Uterus (tissue), 4 donors: Measurements from ENCODE around the gene MRPL55. TPM values are rescaled to one million over a fixed set of nuclear protein-coding genes. Genes with fewer than 3 reads are reported as not detected.

Source experiments
- DNase-seq, 2 donors: peaks; one replicate each; pipeline ENCODE4 v3.0.0-alpha.2; 2019 to 2020
- H3K27ac ChIP-seq, 2 donors: fragments of 200-600 bp; sonication (generic); 1 replicate in 1 of 2; 2 replicates in 1 of 2; pipeline ENCODE4 v1.5.1; 2016 to 2018
- H3K27me3 ChIP-seq, 2 donors: fragments of 200-600 bp; sonication (generic); one replicate each; pipeline ENCODE4 v1.5.1; 2018 to 2019; ENCODE audit warnings: control low read depth in 1 of 2
- H3K36me3 ChIP-seq, 2 donors: fragments of 200-600 bp; sonication (generic); one replicate each; pipeline ENCODE4 v1.5.1; 2019; ENCODE audit warnings: control low read depth in 1 of 2
- H3K4me1 ChIP-seq, 2 donors: fragments of 200-600 bp; sonication (generic); one replicate each; pipeline ENCODE4 v1.5.1; 2018 to 2019; ENCODE audit warnings: control low read depth in 1 of 2
- H3K4me3 ChIP-seq, 2 donors: fragments of 200-600 bp; sonication (generic); 1 replicate in 1 of 2; 2 replicates in 1 of 2; pipeline ENCODE4 v1.5.1; 2018 to 2019; ENCODE audit warnings: mild to moderate bottlenecking in 1 of 2
- H3K9me3 ChIP-seq, 2 donors: fragments of 200-600 bp; sonication (generic); one replicate each; pipeline ENCODE4 v1.5.1; 2019; ENCODE audit warnings: control low read depth in 1 of 2
- CTCF ChIP-seq, 4 experiments: fragments of 200-600 bp in 2 of 4; fragments of 450-650 bp in 2 of 4; sonication (generic) in 2 of 4; IDR thresholded peaks; one replicate each; pipeline ENCODE4 v1.5.1; 2016 to 2019; ENCODE audit warnings: antibody characterized with exemption in 4 of 4, mild to moderate bottlenecking in 2 of 4, moderate library complexity in 1 of 4
- POLR2A ChIP-seq, 2 donors: fragments of 450-650 bp; IDR thresholded peaks; one replicate each; pipeline ENCODE4 v1.6.1; 2016; ENCODE audit warnings: antibody characterized with exemption in 2 of 2, mild to moderate bottlenecking in 1 of 2, moderate library complexity in 1 of 2
- intact Hi-C: fragments of 100-400 bp; cut with DNase I; formaldehyde crosslinking; loops from one replicate; pipeline ENCODE4 v1.15.1; 2023; ENCODE audit warnings: low total_unique reads
- total RNA-seq, 4 donors: library from RNA; depleted of rRNA in 3 of 4; stranded (reverse); fragments of >200 nt in 3 of 4; gene quantifications; one replicate each; pipeline versions ENCODE4 v1.1.0 to v1.2.4, GENCODE V29; 2014 to 2023
- donor health status: DM: yes; HTN: yes; CAD: no.

The MRPL55 gene
- total RNA-seq, 4 donors from 2014 or later = 19.4 to 43.4 (median 33.6) TPM

GRCh38 chr1:228152918-228153258, 43.8 kb upstream of the MRPL55 start:
- Histone ChIP-seq H3K9me3 (no peaks in the 10 kb centered on the region), H3K4me1 (peaks cover 16 to 36% of the 10 kb centered on the region in 2 donors), H3K27me3 (no peaks in the 10 kb centered on the region), H3K4me3 (no peak overlapping the region), H3K27ac (peak overlapping the region in 1 of 2 donors; percentile 91), H3K36me3 (no peaks in the 10 kb centered on the region)
- intact Hi-C loops = no loop called here
- no peak for TF ChIP-seq POLR2A (IDR thresholded peaks at IDR 0.05)
- TF ChIP-seq CTCF (IDR thresholded peaks at IDR 0.05) = no peak
- peak; percentile 12 to 14 for DNase-seq

- no peaks in the 10 kb centered on the region for H3K27me3 ChIP-seq
- H3K27ac ChIP-seq = peak overlapping the region; percentile 88 to 91
- H3K4me3 ChIP-seq = no peak overlapping the region
- no peaks in the 10 kb centered on the region for H3K9me3 ChIP-seq
- H3K4me1 ChIP-seq = peaks cover 16 to 36% of the 10 kb centered on the region in 2 donors
- intact Hi-C loops = no loop called here
- no peak for TF ChIP-seq CTCF (IDR thresholded peaks at IDR 0.05)
- no peak for TF ChIP-seq POLR2A (IDR thresholded peaks at IDR 0.05)
- no peaks in the 10 kb centered on the region for H3K36me3 ChIP-seq
- DNase-seq = peak; percentile 16 to 18
These were observed 43.2 kb upstream of the MRPL55 start for GRCh38 chr1:228152097-228152917.

GRCh38 chr1:228151180-228151925, 42.3 kb upstream of the MRPL55 start:
- Histone ChIP-seq H3K4me3 (peak overlapping the region in 1 of 2 donors; percentile 34), H3K27ac (peak overlapping the region; percentile 88 to 91), H3K4me1 (peaks cover 16 to 36% of the 10 kb centered on the region in 2 donors), H3K36me3 (no peaks in the 10 kb centered on the region), H3K9me3 (no peaks in the 10 kb centered on the region), H3K27me3 (no peaks in the 10 kb centered on the region)
- intact Hi-C loops = no loop called here
- TF ChIP-seq CTCF (IDR thresholded peaks at IDR 0.05) (no peak), POLR2A (IDR thresholded peaks at IDR 0.05) (no peak)
- DNase-seq = peak; percentile 32 to 39

- intact Hi-C loops = no loop called here
- peak overlapping the region in 1 of 2 donors; percentile 34 for H3K4me3 ChIP-seq
- TF ChIP-seq POLR2A (IDR thresholded peaks at IDR 0.05) (no peak), CTCF (IDR thresholded peaks at IDR 0.05) (peak in 1 of 4 experiments; percentile 24)
These were observed 41.5 kb upstream of the MRPL55 start for GRCh38 chr1:228150461-228151179.

More at GRCh38 chr1:228150461-228151179, 41.5 kb upstream of the MRPL55 start:
- H3K4me1 ChIP-seq = peaks cover 16 to 36% of the 10 kb centered on the region in 2 donors
- H3K9me3 ChIP-seq = no peaks in the 10 kb centered on the region
- H3K36me3 ChIP-seq = no peaks in the 10 kb centered on the region
- peak; percentile 92 for DNase-seq
- no peaks in the 10 kb centered on the region for H3K27me3 ChIP-seq
- peak overlapping the region; percentile 88 to 91 for H3K27ac ChIP-seq
